SK-N-SH (cell line): Measurements from ENCODE around the gene NCKAP5. TPM values are rescaled to one million over a fixed set of nuclear protein-coding genes. Genes with fewer than 3 reads are reported as not detected.
A peak's percentile ranks its signal among the peaks of the same experiment; 100 is the strongest.
"Not testable (repeated sequence)": the region's sequence is repeated elsewhere in the genome, so short reads cannot be mapped to it uniquely, and the experiment has no call there.

Experiments used
- CTCF ChIA-PET: fragments of 300-600, 350-600 bp; formaldehyde crosslinking; extraction: SDS; loops from one replicate; lab custom pipeline; 2021; lab: Yijun Ruan, JAX
- POLR2A ChIA-PET: fragments of 350-600 bp; sonication (Branson Sonifier 250); formaldehyde crosslinking; extraction: SDS; loops from one replicate; lab custom pipeline; 2020; ENCODE audit warnings: antibody characterized with exemption, inconsistent platforms; lab: Yijun Ruan, JAX
- DNase-seq: peaks from one replicate; pipeline ENCODE4 v3.0.0; 2012
- H2AFZ ChIP-seq: fragments of 200-600 bp; sonication (generic); 2 replicates; pipeline ENCODE4 v1.8.1; 2016; ENCODE audit warnings: antibody characterized with exemption, mild to moderate bottlenecking, low read depth
- H3F3A ChIP-seq: fragments of 200-600 bp; sonication (generic); replicated peaks from 2 replicates; pipeline ENCODE3; 2016; ENCODE audit warnings: antibody characterized with exemption, mild to moderate bottlenecking; ENCODE audit not compliant: insufficient read depth
- H3K27ac ChIP-seq, 2 experiments: fragments of 200-500 bp in 1 of 2; fragments of 200-600 bp in 1 of 2; sonication (Bioruptor generic) in 1 of 2; sonication (generic), shearing (Covaris generic) in 1 of 2; 2 replicates each; pipeline versions ENCODE4 v1.5.1 to v1.6.1; 2014 to 2016; ENCODE audit warnings: low read depth in 2 of 2, inconsistent platforms in 1 of 2, low read length in 1 of 2, mild to moderate bottlenecking in 1 of 2, mixed read lengths in 1 of 2
- H3K27me3 ChIP-seq: fragments of 200-600 bp; sonication (generic), shearing (Covaris generic); 2 replicates; pipeline ENCODE4 v1.6.1; 2016; ENCODE audit warnings: mixed run types; ENCODE audit not compliant: insufficient read depth
- H3K36me3 ChIP-seq, 2 experiments: fragments of 200-500 bp in 1 of 2; fragments of 200-600 bp in 1 of 2; sonication (Bioruptor generic) in 1 of 2; sonication (generic) in 1 of 2; replicated peaks in 1 of 2; 2 replicates each; pipeline versions ENCODE3 to v1.5.1; 2014 to 2016; ENCODE audit warnings: low read length in 1 of 2, mild to moderate bottlenecking in 1 of 2; ENCODE audit not compliant: insufficient read depth in 2 of 2, control insufficient read depth in 1 of 2
- H3K4me1 ChIP-seq, 2 experiments: fragments of 200-500 bp in 1 of 2; fragments of 200-600 bp in 1 of 2; sonication (Bioruptor generic) in 1 of 2; sonication (generic), shearing (Covaris generic) in 1 of 2; 2 replicates each; pipeline versions ENCODE4 v1.5.1 to v1.6.1; 2014 to 2016; ENCODE audit warnings: low read depth in 1 of 2, low read length in 1 of 2, mixed run types in 1 of 2; ENCODE audit not compliant: insufficient read depth in 2 of 2, control insufficient read depth in 1 of 2
- H3K4me2 ChIP-seq: fragments of 200-600 bp; sonication (generic), shearing (Covaris generic); 2 replicates; pipeline ENCODE4 v1.6.1; 2017; ENCODE audit warnings: mixed run types
- H3K4me3 ChIP-seq, 2 experiments: fragments of 200-500 bp in 1 of 2; fragments of 200-600 bp in 1 of 2; sonication (Bioruptor generic) in 1 of 2; sonication (generic), shearing (Covaris generic) in 1 of 2; 2 replicates each; pipeline versions ENCODE4 v1.5.1 to v1.8.1; 2014 to 2016; ENCODE audit warnings: low read depth in 2 of 2, inconsistent platforms in 1 of 2, low read length in 1 of 2, mild to moderate bottlenecking in 1 of 2, mixed read lengths in 1 of 2, moderate library complexity in 1 of 2
- H3K79me2 ChIP-seq: fragments of 200-600 bp; sonication (generic); 2 replicates; pipeline ENCODE4 v1.8.1; 2017; ENCODE audit warnings: mild to moderate bottlenecking; ENCODE audit not compliant: insufficient read depth
- H3K9ac ChIP-seq: fragments of 200-600 bp; sonication (generic); 2 replicates; pipeline ENCODE4 v1.6.1; 2017; ENCODE audit warnings: mixed run types
- H3K9me2 ChIP-seq: fragments of 200-600 bp; sonication (generic); 2 replicates; pipeline ENCODE4 v1.6.1; 2017; ENCODE audit warnings: mixed run types
- H3K9me3 ChIP-seq: fragments of 200-600 bp; sonication (generic); 2 replicates; pipeline ENCODE4 v1.6.1; 2017; ENCODE audit warnings: mixed run types, mild to moderate bottlenecking, moderate library complexity
- H4K20me1 ChIP-seq: fragments of 200-600 bp; sonication (generic); 2 replicates; pipeline ENCODE4 v1.6.1; 2017; ENCODE audit warnings: mild to moderate bottlenecking, mixed run types; ENCODE audit not compliant: insufficient read depth
- FOSL2 ChIP-seq: IDR thresholded peaks from 2 replicates; pipeline ENCODE4 v1.4.0; 2012; ENCODE audit warnings: low read depth, mild to moderate bottlenecking, moderate library complexity, borderline replicate concordance
- JUND ChIP-seq: IDR thresholded peaks from 2 replicates; pipeline ENCODE4 v1.4.0; 2012
- MEF2A ChIP-seq: IDR thresholded peaks from 2 replicates; pipeline ENCODE4 v1.4.0; 2012; ENCODE audit warnings: low read depth, borderline replicate concordance
- PBX3 ChIP-seq: IDR thresholded peaks from 2 replicates; pipeline ENCODE4; 2012
- RFX5 ChIP-seq: IDR thresholded peaks from 2 replicates; pipeline ENCODE4 v1.6.1; 2012; ENCODE audit warnings: mild to moderate bottlenecking, improper control_type of control experiment, low read length
- RXRA ChIP-seq: IDR thresholded peaks from 2 replicates; pipeline ENCODE4 v1.4.0; 2012; ENCODE audit warnings: low read depth, mild to moderate bottlenecking, borderline replicate concordance
- TAF1 ChIP-seq: IDR thresholded peaks from 2 replicates; pipeline ENCODE4 v1.6.1; 2012; ENCODE audit warnings: low read depth, mild to moderate bottlenecking, low read length, moderate library complexity, borderline replicate concordance
- TCF12 ChIP-seq: IDR thresholded peaks from 2 replicates; pipeline ENCODE4 v1.4.0; 2012
- TEAD4 ChIP-seq: IDR thresholded peaks from 2 replicates; pipeline ENCODE4 v1.4.0; 2012; ENCODE audit warnings: mild to moderate bottlenecking, borderline replicate concordance; ENCODE audit not compliant: insufficient read depth
- YY1 ChIP-seq: IDR thresholded peaks from 2 replicates; pipeline ENCODE4 v1.4.0; 2012; ENCODE audit warnings: low read depth, mild to moderate bottlenecking
- WGBS: methylation state at CpG from one replicate; pipeline ENCODE4 v1.1.6; 2017; ENCODE audit warnings: low lambda C conversion rate; 5-methylcytosine and 5-hydroxymethylcytosine counted together
- polyA plus RNA-seq, 3 experiments: library from polyadenylated mRNA; depleted of rRNA; stranded (reverse); fragments of >200 nt; gene quantifications; 2 replicates each; pipeline ENCODE4 v1.2.3, GENCODE V29; 2012
- TF ChIP-seq, protein P1 (sequence below): fragments of 200-600 bp; sonication (generic); IDR thresholded peaks from 2 replicates; pipeline ENCODE4 v1.6.1; 2017; ENCODE audit warnings: antibody characterized with exemption, mild to moderate bottlenecking, moderate library complexity

The NCKAP5 gene
- polyA plus RNA-seq, 1 of the 3 experiments (the other 2 are of a cell fraction), result 0.02 TPM

DNA sequence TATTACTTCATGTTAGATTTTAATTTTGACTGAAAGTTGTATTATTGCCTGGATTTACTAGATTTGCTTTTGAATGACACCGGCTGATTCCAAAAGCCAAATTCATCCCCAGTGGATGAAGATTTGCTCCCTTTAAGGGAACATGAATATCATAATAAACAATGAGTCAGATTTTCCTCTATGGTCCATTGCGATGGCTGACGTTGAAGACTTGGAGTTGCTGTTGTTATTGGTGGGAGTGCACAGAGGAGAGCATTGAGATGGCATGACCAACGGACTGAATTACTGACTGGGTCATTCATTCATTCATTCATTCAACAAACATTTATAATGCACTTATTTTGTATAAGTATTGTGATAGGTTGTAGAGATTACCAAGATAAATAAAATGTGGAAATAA, 864.9 kb downstream of the NCKAP5 start:
- H3K9me3 ChIP-seq, result no peaks in the 10 kb centered on the region
- H3K4me2 ChIP-seq, result no peak overlapping the region
- CTCF ChIA-PET, result no interaction called here
- H3F3A ChIP-seq, result no peaks in the 10 kb centered on the region
- no peak overlapping the region for H3K4me3 ChIP-seq
- H3K79me2 ChIP-seq, result no peaks in the 10 kb centered on the region
- H3K9me2 ChIP-seq, result no peaks in the 10 kb centered on the region
- H2AFZ ChIP-seq, result no peak overlapping the region
- H3K27ac ChIP-seq, result no peak overlapping the region
- POLR2A ChIA-PET, result no interaction called here
- no peak overlapping the region for H3K9ac ChIP-seq
- WGBS, result 66% methylated on average over 4 of the region's 4 CpGs
- H3K4me1 ChIP-seq, result no peaks in the 10 kb centered on the region
- H3K36me3 ChIP-seq, result no peaks in the 10 kb centered on the region
- no peak for TF ChIP-seq PBX3
- TF ChIP-seq TAF1, result no peak
- TF ChIP-seq, protein P1, sequence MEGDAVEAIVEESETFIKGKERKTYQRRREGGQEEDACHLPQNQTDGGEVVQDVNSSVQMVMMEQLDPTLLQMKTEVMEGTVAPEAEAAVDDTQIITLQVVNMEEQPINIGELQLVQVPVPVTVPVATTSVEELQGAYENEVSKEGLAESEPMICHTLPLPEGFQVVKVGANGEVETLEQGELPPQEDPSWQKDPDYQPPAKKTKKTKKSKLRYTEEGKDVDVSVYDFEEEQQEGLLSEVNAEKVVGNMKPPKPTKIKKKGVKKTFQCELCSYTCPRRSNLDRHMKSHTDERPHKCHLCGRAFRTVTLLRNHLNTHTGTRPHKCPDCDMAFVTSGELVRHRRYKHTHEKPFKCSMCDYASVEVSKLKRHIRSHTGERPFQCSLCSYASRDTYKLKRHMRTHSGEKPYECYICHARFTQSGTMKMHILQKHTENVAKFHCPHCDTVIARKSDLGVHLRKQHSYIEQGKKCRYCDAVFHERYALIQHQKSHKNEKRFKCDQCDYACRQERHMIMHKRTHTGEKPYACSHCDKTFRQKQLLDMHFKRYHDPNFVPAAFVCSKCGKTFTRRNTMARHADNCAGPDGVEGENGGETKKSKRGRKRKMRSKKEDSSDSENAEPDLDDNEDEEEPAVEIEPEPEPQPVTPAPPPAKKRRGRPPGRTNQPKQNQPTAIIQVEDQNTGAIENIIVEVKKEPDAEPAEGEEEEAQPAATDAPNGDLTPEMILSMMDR, result no peak
- TF ChIP-seq YY1, result no peak
- no peak for TF ChIP-seq TEAD4
- TF ChIP-seq RFX5, result no peak
- TF ChIP-seq MEF2A, result no peak
- DNase-seq, result no peak
- H3K27me3 ChIP-seq, result no peaks in the 10 kb centered on the region
- H4K20me1 ChIP-seq, result no peaks in the 10 kb centered on the region

- peak overlapping the region; percentile 20; the same call in 1 of the 2 replicates for H3K4me2 ChIP-seq
- H3K36me3 ChIP-seq, result no peaks in the 10 kb centered on the region
- H3K9me2 ChIP-seq, result no peaks in the 10 kb centered on the region
- H3K27me3 ChIP-seq, result no peaks in the 10 kb centered on the region
- no peak for DNase-seq
- no peaks in the 10 kb centered on the region for H3K9me3 ChIP-seq
- TF ChIP-seq TCF12 (peak; percentile 28; the same call in 1 of the 2 replicates), TEAD4 (no peak), FOSL2 (peak; percentile 67), JUND (peak; percentile 32; the same call in 1 of the 2 replicates), RXRA (no peak), PBX3 (peak; percentile 35; the same call in 1 of the 2 replicates)
- H3K4me3 ChIP-seq, result no peak overlapping the region
- POLR2A ChIA-PET, result no interaction called here
- H2AFZ ChIP-seq, result no peak overlapping the region
- H3K4me1 ChIP-seq, result no peaks in the 10 kb centered on the region
- no peaks in the 10 kb centered on the region for H3F3A ChIP-seq
- H3K9ac ChIP-seq, result no peak overlapping the region
- H4K20me1 ChIP-seq, result no peaks in the 10 kb centered on the region
- H3K79me2 ChIP-seq, result no peaks in the 10 kb centered on the region
- CTCF ChIA-PET, result interaction anchor here (1.3 kb wide), 1 partner anchor 154 kb away, joined by 4 read pairs; no protein-coding TSS in a partner anchor
- peak overlapping the region in 1 of 2 experiments; percentile 42; a peak in 1 of 4 replicates for H3K27ac ChIP-seq
- WGBS, result 37% methylated on average over 2 of the region's 2 CpGs
Observed at GRCh38 chr2:132701810-132702209, 866.5 kb downstream of the NCKAP5 start.

GRCh38 chr2:132699802-132700201, 868.5 kb downstream of the NCKAP5 start:
- H3F3A ChIP-seq, H3K27ac ChIP-seq, H2AFZ ChIP-seq, H3K9ac ChIP-seq, H4K20me1 ChIP-seq, H3K4me1 ChIP-seq, H3K9me2 ChIP-seq, H3K4me3 ChIP-seq, H3K79me2 ChIP-seq, H3K36me3 ChIP-seq, H3K9me3 ChIP-seq, DNase-seq, POLR2A ChIA-PET, H3K27me3 ChIP-seq, H3K4me2 ChIP-seq: not testable (repeated sequence)
- CTCF ChIA-PET, result interaction anchor here (1.2 kb wide), 2 partner anchors 31 to 64 kb away, joined by 3 to 4 read pairs; no protein-coding TSS in a partner anchor
- 100% methylated on average over 1 of the region's 2 CpGs for WGBS

- H3K27ac ChIP-seq, H3K4me2 ChIP-seq, H3K9me3 ChIP-seq, H3K36me3 ChIP-seq, H3K9ac ChIP-seq, POLR2A ChIA-PET, H3K27me3 ChIP-seq, H3K4me3 ChIP-seq, DNase-seq, H4K20me1 ChIP-seq, H3K9me2 ChIP-seq, H3F3A ChIP-seq, H3K79me2 ChIP-seq, H3K4me1 ChIP-seq, H2AFZ ChIP-seq: not testable (repeated sequence)
- CTCF ChIA-PET, result interaction anchor here (1.5 kb wide), 1 partner anchor 9 kb away, joined by 4 read pairs; no protein-coding TSS in a partner anchor
- 74% methylated on average over 3 of the region's 3 CpGs for WGBS
Observed at GRCh38 chr2:132698347-132698746, 869.9 kb downstream of the NCKAP5 start.
